Lower leg skin (tissue), 4 donors: ENCODE results near the gene CLCN6. TPM values are rescaled to one million over a fixed set of nuclear protein-coding genes. Genes with fewer than 3 reads are reported as not detected.

ENCODE experiments used
- DNase-seq, 2 donors: peaks; one replicate each; pipeline ENCODE4 v3.0.0-alpha.2; 2019; ENCODE audit warnings: low spot score in 2 of 2
- H3K4me3 ChIP-seq: fragments of 200-600 bp; sonication (generic); 2 replicates; pipeline ENCODE4 v1.5.1; 2017; ENCODE audit warnings: mild to moderate bottlenecking, low read depth; ENCODE audit not compliant: poor library complexity, severe bottlenecking
- CTCF ChIP-seq, 3 donors: fragments of 450-650 bp; IDR thresholded peaks; one replicate each; pipeline ENCODE4 v1.5.1; 2016; ENCODE audit warnings: antibody characterized with exemption in 3 of 3, mild to moderate bottlenecking in 3 of 3, moderate library complexity in 2 of 3
- POLR2A ChIP-seq, 2 donors: fragments of 450-650 bp; IDR thresholded peaks; one replicate each; pipeline ENCODE4 v1.6.1; 2016 to 2017; ENCODE audit warnings: antibody characterized with exemption in 2 of 2, mild to moderate bottlenecking in 1 of 2, moderate library complexity in 1 of 2
- WGBS, 2 donors: methylation state at CpG; one replicate each; pipeline ENCODE4 v1.1.5; 2018; 5-methylcytosine and 5-hydroxymethylcytosine counted together
- intact Hi-C: fragments of 100-400 bp; cut with DNase I; formaldehyde crosslinking; loops from one replicate; pipeline ENCODE4 v1.15.0; 2023; ENCODE audit warnings: low total_unique reads
- total RNA-seq, 4 donors: library from RNA; depleted of rRNA; stranded (reverse); fragments of >200 nt; gene quantifications; one replicate each; pipeline ENCODE4 v1.1.0, GENCODE V29; 2016

CLCN6 gene
- total RNA-seq, 4 donors from 2014 or later = 7.0 to 12.4 (median 10.9) TPM

GRCh38 chr1:11838349-11839272 is 32.6 kb downstream of the CLCN6 start:
- WGBS, 2 donors = 61 to 63% methylated on average over 37 to 39 of the region's 40 CpGs
- intact Hi-C loops = no loop called here
- TF ChIP-seq POLR2A (IDR thresholded peaks at IDR 0.05) (no peak), CTCF (IDR thresholded peaks at IDR 0.05) (peak in 1 of 3 donors; percentile 71)
- peak; percentile 56 to 94 for DNase-seq
- H3K4me3 ChIP-seq = no peak overlapping the region

- DNase-seq = no peak
- intact Hi-C loops = loop anchor here (5.0 to 10.0 kb wide), 3 partner anchors 55 to 297 kb away; no protein-coding TSS in a partner anchor
- TF ChIP-seq POLR2A (IDR thresholded peaks at IDR 0.05) = no peak
- no peak for TF ChIP-seq CTCF (IDR thresholded peaks at IDR 0.05)
- 89% methylated on average over 18 to 20 of the region's 20 CpGs for WGBS, 2 donors
- H3K4me3 ChIP-seq = no peak overlapping the region
These were observed 34.0 kb downstream of the CLCN6 start for GRCh38 chr1:11839727-11840705.

DNA sequence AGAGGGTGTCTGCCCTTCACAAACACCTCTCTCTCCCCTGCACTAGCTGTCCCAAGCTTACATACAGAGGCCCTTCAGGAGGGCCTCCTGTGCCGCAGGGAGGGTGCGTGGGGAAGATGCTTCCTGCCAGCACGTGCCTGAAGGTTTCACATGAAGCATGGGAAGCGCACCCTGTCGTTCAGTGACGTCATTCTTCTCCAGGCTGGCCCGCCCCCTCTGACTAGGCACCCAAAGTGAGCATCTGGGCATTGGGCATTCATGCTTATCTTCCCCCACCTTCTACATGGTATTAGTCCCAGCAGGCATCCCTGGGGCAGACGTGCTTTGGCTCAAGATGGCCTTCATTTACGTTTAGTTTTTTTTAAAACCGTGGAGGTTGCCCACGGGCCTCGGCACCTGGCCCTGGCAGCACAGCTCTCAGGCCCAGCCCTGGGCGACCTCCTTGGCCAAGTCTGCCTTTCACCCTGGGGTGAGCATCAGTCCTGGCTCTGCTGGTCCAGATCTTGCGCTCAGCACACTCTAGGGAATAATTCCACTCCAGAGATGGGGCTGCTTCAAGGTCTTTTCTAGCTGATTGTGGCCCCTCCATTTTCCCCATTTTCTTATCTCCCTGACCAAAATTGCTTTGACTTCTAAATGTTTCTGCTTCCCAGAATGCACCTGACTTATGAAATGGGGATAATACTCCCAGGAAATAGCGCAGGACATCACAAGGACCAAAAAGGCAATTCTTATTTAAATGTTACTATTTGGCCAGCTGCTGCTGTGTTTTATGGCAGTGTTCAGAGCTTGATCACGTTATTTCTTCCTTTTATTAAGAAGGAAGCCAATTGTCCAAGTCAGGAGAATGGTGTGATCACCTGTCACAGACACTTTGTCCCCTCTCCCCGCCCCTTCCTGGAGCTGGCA is 35.5 kb downstream of the CLCN6 start:
- WGBS, 2 donors = 74 to 75% methylated on average over 17 of the region's 17 CpGs
- intact Hi-C loops = loop anchor here (5.0 to 10.0 kb wide), 3 partner anchors 53 to 296 kb away; no protein-coding TSS in a partner anchor

GRCh38 chr1:11842154-11843041 is 36.4 kb downstream of the CLCN6 start:
- 73 to 76% methylated on average over 19 of the region's 19 CpGs for WGBS, 2 donors

More for the DNA sequence above, 35.5 kb downstream of the CLCN6 start:
- no peak for DNase-seq
- H3K4me3 ChIP-seq = no peak overlapping the region
- TF ChIP-seq CTCF (IDR thresholded peaks at IDR 0.05) (no peak), POLR2A (IDR thresholded peaks at IDR 0.05) (no peak)

More at GRCh38 chr1:11842154-11843041, 36.4 kb downstream of the CLCN6 start:
- no peak overlapping the region for H3K4me3 ChIP-seq
- no peak for TF ChIP-seq POLR2A (IDR thresholded peaks at IDR 0.05)
- no peak for TF ChIP-seq CTCF (IDR thresholded peaks at IDR 0.05)
- DNase-seq = peak in 1 of 2 donors; percentile 30
- intact Hi-C loops = loop anchor here (5.0 to 10.0 kb wide), 3 partner anchors 52 to 295 kb away; no protein-coding TSS in a partner anchor
